ENCODE results near the gene ST6GALNAC6. TPM values are rescaled to one million over a fixed set of nuclear protein-coding genes. Genes with fewer than 3 reads are reported as not detected.
A peak's percentile ranks its signal among the peaks of the same experiment; 100 is the strongest.

Gene ST6GALNAC6
- total and polyA plus RNA-seq, 11 donors: 28.4 to 75.9 (median 43.2) TPM

- peaks cover 0 to 54% (median 36%) of the 10 kb centered on the region in 9 donors for H3K36me3 ChIP-seq
- H3K4me1 ChIP-seq: peaks cover 6 to 68% (median 46%) of the 10 kb centered on the region in 12 donors
- peaks cover 0 to 17% (median 7%) of the 10 kb centered on the region in 12 donors for H3K9me3 ChIP-seq
- peak overlapping the region; percentile 54 to 98 (median 95) for H3K27ac ChIP-seq
- peak overlapping the region in 11 of 12 donors; percentile 49 to 94 (median 88) for H3K4me3 ChIP-seq
- DNase-seq (no peak), ATAC-seq (no peak)
- WGBS, 4 donors: 75 to 92% (median 81%) methylated on average over 9 to 10 of the region's 10 CpGs
- H3K27me3 ChIP-seq: no peaks in the 10 kb centered on the region
- TF ChIP-seq CTCF (IDR thresholded peaks at IDR 0.05) (no peak), POLR2A (IDR thresholded peaks at IDR 0.05) (no peak)
- intact Hi-C loops (cut with DNase I): no loop called here
Measured at GRCh38 chr9:127848756-127849504, 50.5 kb downstream of the ST6GALNAC6 start.

- H3K4me1 ChIP-seq: peaks cover 6 to 72% (median 46%) of the 10 kb centered on the region in 12 donors
- peak overlapping the region; percentile 57 to 98 (median 94) for H3K27ac ChIP-seq
- H3K9me3 ChIP-seq: peaks cover 0 to 17% (median 7%) of the 10 kb centered on the region in 12 donors
- peaks cover 0 to 61% (median 38%) of the 10 kb centered on the region in 9 donors for H3K36me3 ChIP-seq
- DNase-seq (no peak), ATAC-seq (no peak)
- intact Hi-C loops (cut with DNase I): no loop called here
- no peaks in the 10 kb centered on the region for H3K27me3 ChIP-seq
- 63 to 80% (median 66%) methylated on average over 12 of the region's 12 CpGs for WGBS, 4 donors
- peak overlapping the region; percentile 2 to 94 (median 88) for H3K4me3 ChIP-seq
- TF ChIP-seq POLR2A (IDR thresholded peaks at IDR 0.05) (no peak), CTCF (IDR thresholded peaks at IDR 0.05) (no peak)
Measured at GRCh38 chr9:127847833-127848755, 51.3 kb downstream of the ST6GALNAC6 start.

DNA sequence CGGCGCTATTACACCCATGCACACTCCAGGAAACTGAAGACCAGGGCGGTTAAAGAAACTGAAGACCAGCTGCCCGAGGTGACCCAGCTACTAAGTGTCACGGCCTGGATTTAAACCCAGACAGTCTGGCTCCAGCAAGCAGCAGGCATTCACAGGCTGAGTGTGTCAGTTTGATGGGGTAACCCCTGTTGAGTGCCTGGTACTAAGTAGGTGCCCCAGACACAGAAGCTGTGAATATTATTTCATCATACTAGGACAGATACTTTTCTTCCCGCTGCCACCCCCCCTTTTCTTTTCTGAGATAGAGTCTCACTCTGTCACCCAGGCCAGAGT, 52.3 kb downstream of the ST6GALNAC6 start:
- Histone ChIP-seq H3K36me3 (peaks cover 0 to 62% (median 42%) of the 10 kb centered on the region in 9 donors), H3K27me3 (no peaks in the 10 kb centered on the region), H3K27ac (peak overlapping the region; percentile 57 to 98 (median 94)), H3K9me3 (peaks cover 0 to 17% (median 7%) of the 10 kb centered on the region in 12 donors), H3K4me1 (peaks cover 6 to 80% (median 52%) of the 10 kb centered on the region in 12 donors), H3K4me3 (peak overlapping the region in 11 of 12 donors; percentile 27 to 94 (median 88))
- 31 to 48% (median 39%) methylated on average over 5 to 6 of the region's 6 CpGs for WGBS, 4 donors
- no peak for TF ChIP-seq POLR2A (IDR thresholded peaks at IDR 0.05)
- no peak for TF ChIP-seq CTCF (IDR thresholded peaks at IDR 0.05)
- intact Hi-C loops (cut with DNase I): no loop called here
- ATAC-seq (peak; percentile 43 to 56 (median 46)), DNase-seq (peak in 2 of 5 donors; percentile 62 to 63)

All from heart left ventricle (tissue), 16 donors.